Measurements from ENCODE around the gene ENOPH1. TPM values are rescaled to one million over a fixed set of nuclear protein-coding genes. Genes with fewer than 3 reads are reported as not detected.

The ENOPH1 gene
- total RNA-seq, 1 experiment from 2014 or later = 78.3 TPM

DNA sequence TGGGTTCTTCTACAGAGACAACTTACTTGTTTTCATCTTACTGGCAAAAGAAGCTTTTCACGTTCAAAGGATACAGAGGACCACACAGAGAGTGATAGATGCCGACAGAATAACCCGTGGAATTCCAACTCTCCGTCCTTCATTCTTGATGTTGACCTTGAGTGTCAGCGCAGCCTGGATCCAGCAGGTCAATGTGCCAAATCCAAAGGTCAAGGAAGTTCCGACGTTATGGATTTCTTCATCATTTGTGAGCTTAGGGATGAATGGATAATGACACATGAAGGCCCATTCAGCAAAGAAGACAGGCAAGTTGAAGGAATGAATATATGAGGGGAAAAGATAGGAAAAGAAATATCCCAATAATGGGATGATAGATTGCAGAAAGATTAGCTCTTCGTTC, 59.6 kb downstream of the ENOPH1 start:
- H3K9me3 Mint-ChIP-seq = no peaks in the 10 kb centered on the region
- DNase-seq (ENCODE audit: low spot score) (no peak), ATAC-seq (no peak)
- H3K36me3 Mint-ChIP-seq = no peaks in the 10 kb centered on the region
- TF ChIP-seq IRF2 (CRISPR knock-in tag; IDR thresholded peaks at IDR 0.05; ENCODE audit: borderline replicate concordance, low read depth) (no peak), ZBTB43 (CRISPR knock-in tag; IDR thresholded peaks at IDR 0.05) (no peak), RORB (CRISPR knock-in tag; IDR thresholded peaks at IDR 0.05) (no peak), GABPB1 (CRISPR knock-in tag; IDR thresholded peaks at IDR 0.05) (no peak), ZNF512 (CRISPR knock-in tag; IDR thresholded peaks at IDR 0.05; ENCODE audit: borderline replicate concordance) (no peak)
- TF ChIP-seq, protein P1, sequence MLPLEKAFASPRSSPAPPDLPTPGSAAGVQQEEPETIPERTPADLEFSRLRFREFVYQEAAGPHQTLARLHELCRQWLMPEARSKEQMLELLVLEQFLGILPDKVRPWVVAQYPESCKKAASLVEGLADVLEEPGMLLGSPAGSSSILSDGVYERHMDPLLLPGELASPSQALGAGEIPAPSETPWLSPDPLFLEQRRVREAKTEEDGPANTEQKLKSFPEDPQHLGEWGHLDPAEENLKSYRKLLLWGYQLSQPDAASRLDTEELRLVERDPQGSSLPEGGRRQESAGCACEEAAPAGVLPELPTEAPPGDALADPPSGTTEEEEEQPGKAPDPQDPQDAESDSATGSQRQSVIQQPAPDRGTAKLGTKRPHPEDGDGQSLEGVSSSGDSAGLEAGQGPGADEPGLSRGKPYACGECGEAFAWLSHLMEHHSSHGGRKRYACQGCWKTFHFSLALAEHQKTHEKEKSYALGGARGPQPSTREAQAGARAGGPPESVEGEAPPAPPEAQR (CRISPR knock-in tag; IDR thresholded peaks at IDR 0.05) = no peak
- TF ChIP-seq, protein P2, sequence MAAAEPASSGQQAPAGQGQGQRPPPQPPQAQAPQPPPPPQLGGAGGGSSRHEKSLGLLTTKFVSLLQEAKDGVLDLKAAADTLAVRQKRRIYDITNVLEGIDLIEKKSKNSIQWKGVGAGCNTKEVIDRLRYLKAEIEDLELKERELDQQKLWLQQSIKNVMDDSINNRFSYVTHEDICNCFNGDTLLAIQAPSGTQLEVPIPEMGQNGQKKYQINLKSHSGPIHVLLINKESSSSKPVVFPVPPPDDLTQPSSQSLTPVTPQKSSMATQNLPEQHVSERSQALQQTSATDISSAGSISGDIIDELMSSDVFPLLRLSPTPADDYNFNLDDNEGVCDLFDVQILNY (CRISPR knock-in tag; IDR thresholded peaks at IDR 0.05) = no peak
- TF ChIP-seq, protein P3, sequence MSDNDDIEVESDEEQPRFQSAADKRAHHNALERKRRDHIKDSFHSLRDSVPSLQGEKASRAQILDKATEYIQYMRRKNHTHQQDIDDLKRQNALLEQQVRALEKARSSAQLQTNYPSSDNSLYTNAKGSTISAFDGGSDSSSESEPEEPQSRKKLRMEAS (CRISPR knock-in tag; IDR thresholded peaks at IDR 0.05) = no peak
- no peak overlapping the region for H3K27ac Mint-ChIP-seq
- no peak overlapping the region for H3K4me3 Mint-ChIP-seq
- no peaks in the 10 kb centered on the region for H3K27me3 Mint-ChIP-seq (ENCODE audit: low read depth)
- ChIA-PET POLR2A (interaction anchor here (0.6 kb wide), 1 partner anchor 76 kb away, joined by 3 read pairs; no protein-coding TSS in a partner anchor), CTCF (interaction anchor here (0.9 to 1.5 kb wide), 3 partner anchors 109 to 252 kb away, joined by 3 to 5 read pairs (median 3); no protein-coding TSS in a partner anchor)
- H3K4me1 Mint-ChIP-seq = no peaks in the 10 kb centered on the region

DNA sequence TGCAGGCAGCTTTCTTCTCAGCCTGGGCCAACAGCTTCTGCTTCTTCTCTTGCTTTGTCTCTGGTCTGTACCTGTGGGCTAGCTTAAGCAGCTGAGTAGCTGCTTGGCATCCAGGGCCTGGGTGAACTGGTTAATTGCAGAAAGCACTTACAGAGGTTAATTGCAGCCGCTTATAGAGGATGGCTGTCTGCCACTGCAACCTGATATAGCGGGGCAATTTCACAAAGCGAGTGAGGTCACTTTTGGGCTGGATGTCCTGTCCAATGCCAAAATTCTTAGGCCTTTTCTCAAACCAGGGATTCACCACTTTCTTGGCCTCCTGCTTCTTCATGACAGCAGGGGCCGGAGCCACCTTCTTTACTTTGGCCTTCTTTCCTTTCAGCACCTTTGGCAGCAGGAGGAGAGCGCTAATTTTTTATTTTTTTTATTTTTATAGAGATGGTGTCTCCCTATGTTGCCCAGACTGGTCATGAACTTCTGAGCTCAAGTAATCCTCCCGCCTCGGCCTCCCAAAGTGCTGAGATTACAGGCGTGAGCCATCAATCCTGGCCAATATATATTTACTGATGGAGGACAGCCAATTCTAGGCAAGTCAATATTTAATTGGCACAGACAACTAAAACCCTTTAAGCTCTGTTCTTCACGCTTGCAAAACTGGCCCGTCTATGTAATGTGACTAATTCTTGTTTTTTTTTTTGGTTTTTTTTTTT, 61.0 kb downstream of the ENOPH1 start:
- no peak overlapping the region for H3K27ac Mint-ChIP-seq
- H3K4me3 Mint-ChIP-seq = no peak overlapping the region
- POLR2A ChIA-PET = no interaction called here
- DNase-seq (ENCODE audit: low spot score) = no peak
- H3K9me3 Mint-ChIP-seq = no peaks in the 10 kb centered on the region
- H3K27me3 Mint-ChIP-seq (ENCODE audit: low read depth) = no peaks in the 10 kb centered on the region
- CTCF ChIA-PET = interaction anchor here (1.4 kb wide), 1 partner anchor 29 kb away, joined by 3 read pairs; no protein-coding TSS in a partner anchor
- ATAC-seq = no peak
- no peaks in the 10 kb centered on the region for H3K36me3 Mint-ChIP-seq
- no peaks in the 10 kb centered on the region for H3K4me1 Mint-ChIP-seq
- TF ChIP-seq E2F4 (CRISPR knock-in tag; IDR thresholded peaks at IDR 0.05; ENCODE audit: borderline replicate concordance, low read depth) = no peak
- no peak for TF ChIP-seq ZNF416 (CRISPR knock-in tag; IDR thresholded peaks at IDR 0.05)
- no peak for TF ChIP-seq GRHL2 (CRISPR knock-in tag; IDR thresholded peaks at IDR 0.05; ENCODE audit: insufficient replicate concordance, severe bottlenecking)
- no peak for TF ChIP-seq SP1 (CRISPR knock-in tag; conservative IDR thresholded peaks at IDR 0.05)
- no peak for TF ChIP-seq ZNF263 (CRISPR knock-in tag; IDR thresholded peaks at IDR 0.05; ENCODE audit: low read depth)
- no peak for TF ChIP-seq TEAD1 (CRISPR knock-in tag; IDR thresholded peaks at IDR 0.05)
- no peak for TF ChIP-seq ZNF121 (CRISPR knock-in tag; IDR thresholded peaks at IDR 0.05)
- no peak for TF ChIP-seq KAT7 (CRISPR knock-in tag; IDR thresholded peaks at IDR 0.05; ENCODE audit: borderline replicate concordance)
- TF ChIP-seq ZNF281 (CRISPR knock-in tag; IDR thresholded peaks at IDR 0.05) = no peak
- TF ChIP-seq, protein P1 (CRISPR knock-in tag; IDR thresholded peaks at IDR 0.05) = no peak
- TF ChIP-seq FOXP4 (CRISPR knock-in tag; IDR thresholded peaks at IDR 0.05) = no peak
- TF ChIP-seq TEAD4 (CRISPR knock-in tag; IDR thresholded peaks at IDR 0.05) = no peak

All from WTC11 (cell line).